Activated CD4-positive, alpha-beta T cell treated with anti-CD3 and anti-CD28 coated beads for 48 hours (primary cell): ENCODE results near the gene REV3L.
A peak's percentile ranks its signal among the peaks of the same experiment; 100 is the strongest.
"Not testable (repeated sequence)": the region's sequence is repeated elsewhere in the genome, so short reads cannot be mapped to it uniquely, and the experiment has no call there.

Experiments
- DNase-seq: peaks from one replicate; pipeline ENCODE4 v3.0.0-alpha.2; 2020

The REV3L gene

DNA sequence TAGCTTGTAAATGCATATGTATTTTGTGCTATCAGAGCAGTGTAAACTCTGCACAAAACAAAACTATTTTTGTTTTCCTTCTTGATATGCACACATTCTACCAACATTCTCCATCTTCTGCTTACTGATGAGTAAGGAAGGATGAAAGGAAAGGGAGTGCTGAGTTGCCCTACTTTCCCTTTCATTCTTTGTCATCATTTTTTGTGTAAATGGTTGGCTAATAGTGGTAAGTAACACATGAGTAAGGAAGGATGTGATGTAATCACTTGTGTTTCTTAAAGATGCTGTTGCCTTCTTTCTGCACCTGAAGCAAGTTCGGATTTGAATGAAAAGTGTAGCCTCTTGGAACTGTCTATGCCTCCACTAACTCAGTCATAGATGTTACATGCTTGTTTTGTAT lies 4.6 kb upstream of the REV3L start:
- DNase-seq, result no peak

DNA sequence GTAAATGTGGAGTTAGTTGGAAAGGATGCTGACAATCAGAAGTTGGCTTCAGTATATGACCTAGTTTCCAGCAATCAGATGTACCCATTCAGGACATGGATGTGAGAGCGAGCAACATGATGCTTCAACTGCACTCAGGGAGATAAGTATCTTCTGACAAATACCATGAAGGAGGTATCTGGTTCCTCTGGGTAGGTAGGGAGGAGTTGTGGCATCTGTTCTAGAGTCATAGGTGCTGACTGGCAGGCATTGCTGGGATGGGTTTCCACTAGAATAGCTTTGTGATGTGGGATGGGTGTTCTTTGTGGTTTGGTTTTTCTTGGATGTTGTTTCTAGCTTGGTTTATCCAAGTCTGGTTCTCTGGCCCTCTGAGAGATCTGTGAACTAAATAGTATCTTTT lies 3.9 kb upstream of the REV3L start:
- peak; percentile 26 for DNase-seq

DNA sequence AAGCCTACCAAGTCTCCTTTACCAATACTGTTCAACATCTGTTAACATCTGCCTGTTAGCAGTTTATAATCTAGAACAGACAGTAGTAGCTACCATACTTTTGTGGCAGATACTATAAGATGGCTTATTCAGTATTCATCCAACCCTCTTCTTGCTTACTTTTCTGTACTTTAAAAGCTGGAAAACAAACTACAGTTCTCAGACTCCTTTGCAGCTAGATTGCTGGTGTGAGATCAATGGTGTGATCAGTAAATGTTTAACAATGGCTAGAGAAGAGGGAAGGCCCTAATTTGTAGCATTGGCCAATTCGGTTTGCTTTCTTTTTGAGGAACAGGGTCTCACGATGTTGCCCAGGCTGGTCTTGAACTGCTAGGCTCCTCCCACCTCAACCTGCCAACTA lies 3.5 kb upstream of the REV3L start:
- DNase-seq, result no peak

DNA sequence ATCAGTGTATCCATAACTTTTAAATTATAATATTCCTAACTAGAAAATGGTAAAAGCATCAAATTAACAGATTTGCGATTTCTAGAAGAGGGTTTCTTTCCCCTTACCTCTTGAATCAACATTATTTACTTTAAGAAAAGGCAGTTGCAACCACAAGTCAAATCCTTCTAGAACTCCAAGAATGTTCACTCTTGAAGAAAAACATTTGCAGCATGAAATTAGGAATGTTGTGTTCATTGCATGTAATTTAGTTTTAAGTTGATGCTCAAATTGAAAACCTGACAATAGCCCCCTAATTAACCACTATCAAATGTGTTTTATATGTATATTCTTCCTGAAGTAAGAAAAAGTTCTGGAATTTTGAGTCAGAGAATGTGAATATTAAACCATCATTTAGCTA lies 2.3 kb upstream of the REV3L start:
- no peak for DNase-seq

DNA sequence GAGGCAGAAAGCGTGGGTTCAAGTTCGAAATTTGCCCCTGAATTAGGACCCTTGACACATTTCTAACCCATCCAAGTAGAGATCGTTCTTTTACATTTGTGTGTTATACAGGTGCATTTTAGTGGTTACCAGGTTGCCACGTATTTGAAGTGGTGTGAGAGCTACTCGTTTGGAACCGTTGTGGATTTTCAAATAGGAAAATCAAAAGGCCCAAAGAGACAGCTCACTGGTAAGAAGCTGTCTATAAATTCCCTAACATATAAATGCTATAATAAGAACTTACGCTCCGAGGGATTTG lies 1.6 kb upstream of the REV3L start:
- no peak for DNase-seq

DNA sequence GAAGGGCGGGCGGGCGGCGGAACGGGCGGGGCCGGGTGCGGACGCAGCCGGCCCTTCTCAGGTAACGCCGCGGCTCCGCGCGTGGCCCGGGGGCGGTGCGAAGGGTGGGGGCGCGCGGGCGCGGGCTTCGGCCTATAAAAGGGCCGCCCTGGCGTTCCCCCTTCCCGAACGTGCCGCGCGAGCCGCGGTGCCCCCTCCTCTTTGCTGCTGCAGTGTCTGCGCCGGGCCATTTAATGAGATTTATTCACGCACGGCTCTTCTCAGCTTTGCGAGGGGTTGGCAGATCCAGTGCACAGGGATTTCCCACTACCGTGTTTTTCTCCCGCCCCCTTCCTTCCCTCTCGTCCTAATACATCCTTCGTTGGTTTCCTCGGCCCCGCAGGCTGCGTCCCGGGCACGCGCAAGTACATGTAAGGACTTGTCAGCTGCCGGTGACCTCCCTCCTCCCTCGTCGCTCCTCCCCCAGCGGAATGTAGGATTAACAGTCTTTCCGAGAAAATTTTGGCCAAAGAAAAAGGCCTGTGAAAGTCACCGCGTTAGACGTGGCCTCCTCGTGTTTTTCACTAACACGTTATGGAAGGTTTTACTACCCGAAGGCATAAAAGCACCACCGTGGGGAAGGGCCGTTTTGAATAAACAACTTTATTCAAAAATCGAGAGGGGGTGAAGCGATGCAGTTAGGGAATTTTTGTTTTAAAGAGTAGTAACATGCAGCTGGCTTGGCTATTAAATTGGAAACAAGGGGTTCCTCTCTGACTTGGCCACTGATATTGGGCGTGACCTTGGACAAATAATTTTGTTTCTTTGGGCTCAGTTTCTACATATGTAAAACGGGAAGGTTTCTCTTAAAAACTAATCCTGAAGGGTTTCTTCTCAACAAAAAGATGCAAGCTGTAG lies 966 bp upstream of the REV3L start:
- DNase-seq, result peak; percentile 89

DNA sequence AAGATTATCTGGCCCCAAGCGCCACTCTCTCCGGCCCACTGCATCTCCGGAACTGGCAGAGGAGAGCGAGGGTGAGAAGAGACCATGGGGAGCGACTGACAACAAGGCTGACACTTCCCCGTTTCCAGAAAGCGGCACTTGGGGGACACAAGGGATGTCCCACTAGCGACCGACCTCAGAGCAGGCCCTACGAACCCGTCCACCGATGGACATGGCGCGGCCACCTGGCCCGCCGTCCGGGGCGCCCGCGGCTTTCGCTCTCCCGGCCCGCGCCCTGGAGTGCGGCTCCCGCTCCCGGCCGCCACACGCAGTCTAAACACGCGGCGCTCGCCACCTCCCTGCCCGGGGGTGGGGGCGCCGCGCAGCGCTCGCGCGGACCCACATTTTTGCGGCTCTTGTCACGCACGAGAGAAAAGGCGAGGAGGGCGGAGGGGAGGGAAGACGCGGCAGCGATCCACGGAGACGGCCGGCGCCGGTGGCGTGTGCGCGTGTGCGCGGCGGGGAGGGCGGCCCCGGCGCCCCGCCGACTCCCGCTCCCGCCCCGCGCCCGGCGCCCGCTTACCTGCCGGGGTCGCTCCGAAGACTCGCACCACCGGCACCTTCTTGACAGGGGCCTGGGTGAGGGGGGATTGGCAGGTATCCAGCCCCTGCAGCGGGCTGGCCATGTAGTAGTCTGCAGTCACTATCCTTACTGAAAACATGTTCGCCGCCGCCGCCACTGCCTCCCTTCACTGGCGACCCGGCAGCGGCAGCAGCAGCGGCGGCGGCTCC lies 645 bp downstream of the REV3L start:
- DNase-seq, result peak; percentile 57

DNA sequence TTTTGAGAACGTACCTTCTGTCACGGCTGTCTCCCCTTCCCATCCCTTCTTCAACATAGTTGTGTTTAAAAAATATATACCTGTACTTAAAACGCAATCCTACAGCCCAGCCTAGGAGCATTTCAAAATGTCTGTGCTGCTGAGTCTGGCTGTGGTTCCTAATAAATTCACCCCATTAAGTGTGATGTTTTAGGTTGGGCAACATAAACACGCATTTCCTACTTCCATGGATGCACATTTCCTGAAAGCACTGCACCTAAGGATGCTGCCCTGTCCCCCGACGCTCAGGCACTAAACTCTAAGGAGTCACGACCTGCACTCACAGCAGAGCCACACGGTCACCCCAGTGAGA lies 1.2 kb downstream of the REV3L start:
- no peak for DNase-seq

DNA sequence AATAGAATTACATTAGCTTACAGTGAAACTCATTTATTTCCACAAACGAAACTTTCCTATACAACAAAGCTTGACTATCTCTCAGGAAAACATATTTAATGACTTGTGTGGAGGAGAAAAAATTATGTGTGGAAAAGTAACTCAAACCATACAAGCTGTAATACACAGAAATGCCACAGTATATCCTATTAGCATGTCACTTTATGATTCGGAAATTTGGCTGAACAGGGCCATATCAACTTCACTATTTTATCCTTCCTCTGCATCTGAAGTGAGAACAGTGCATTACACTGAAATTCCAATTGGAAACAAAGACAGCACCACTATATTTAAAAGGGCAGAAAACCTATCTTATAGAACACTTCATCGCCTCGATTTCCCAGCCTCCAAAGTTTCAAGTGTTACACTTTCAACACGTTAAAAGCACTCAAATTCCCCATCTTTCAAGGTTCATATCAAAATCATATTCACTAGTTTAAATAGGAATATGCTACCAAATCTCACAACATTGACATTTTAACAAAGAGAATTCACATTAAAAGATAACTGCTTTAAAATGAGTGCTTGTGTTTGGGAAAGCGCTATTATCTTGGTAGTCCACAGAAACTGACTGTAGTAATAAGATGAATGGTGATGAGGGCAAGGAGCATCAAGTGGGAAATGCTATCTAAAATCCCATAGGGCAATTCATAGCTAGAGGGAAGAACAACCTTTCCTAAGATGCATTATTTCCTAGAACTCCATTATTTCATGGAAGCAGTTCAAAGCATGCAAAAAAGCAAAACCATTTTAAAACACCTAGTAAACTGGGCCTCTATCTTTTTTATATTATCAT lies 1.8 kb downstream of the REV3L start:
- no peak for DNase-seq

DNA sequence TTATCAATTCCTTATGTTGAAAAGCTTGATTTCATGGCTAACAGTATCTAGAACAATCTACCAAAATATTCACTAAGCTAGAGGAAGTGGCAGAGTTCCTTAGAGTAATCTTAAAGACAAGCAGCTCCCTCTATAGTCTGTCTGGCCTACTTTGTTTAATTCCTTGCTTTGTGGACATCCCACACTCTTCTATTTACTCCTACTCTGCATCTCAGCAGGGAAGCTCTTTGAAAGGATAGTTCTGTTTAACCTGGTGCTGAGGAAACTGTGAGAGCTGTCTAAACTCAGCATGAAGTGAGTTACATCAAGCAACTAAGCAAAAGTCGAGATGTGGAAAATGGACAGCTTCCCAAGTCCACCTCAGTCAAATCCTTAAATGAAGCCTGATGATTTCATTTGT lies 4.3 kb downstream of the REV3L start:
- no peak for DNase-seq

DNA sequence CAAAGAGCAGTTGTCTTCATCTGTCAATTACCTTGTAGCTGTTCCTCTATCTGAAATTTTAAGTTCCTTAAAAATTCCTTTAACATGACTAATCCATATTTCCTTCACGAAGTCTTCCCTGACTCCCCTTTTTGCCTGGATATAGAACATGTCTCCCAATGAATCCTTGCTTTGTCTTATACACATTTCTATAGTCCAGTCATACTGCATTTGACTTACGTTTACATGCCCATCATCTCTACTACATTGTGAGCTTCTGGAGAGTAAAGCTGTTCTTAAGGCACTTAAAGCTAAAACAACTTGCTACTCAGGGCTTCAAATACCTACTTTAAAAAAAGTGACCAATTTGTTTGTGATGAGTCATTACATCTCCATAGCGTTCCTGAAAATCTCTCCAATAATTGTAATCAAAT lies 4.9 kb downstream of the REV3L start:
- no peak for DNase-seq

DNA sequence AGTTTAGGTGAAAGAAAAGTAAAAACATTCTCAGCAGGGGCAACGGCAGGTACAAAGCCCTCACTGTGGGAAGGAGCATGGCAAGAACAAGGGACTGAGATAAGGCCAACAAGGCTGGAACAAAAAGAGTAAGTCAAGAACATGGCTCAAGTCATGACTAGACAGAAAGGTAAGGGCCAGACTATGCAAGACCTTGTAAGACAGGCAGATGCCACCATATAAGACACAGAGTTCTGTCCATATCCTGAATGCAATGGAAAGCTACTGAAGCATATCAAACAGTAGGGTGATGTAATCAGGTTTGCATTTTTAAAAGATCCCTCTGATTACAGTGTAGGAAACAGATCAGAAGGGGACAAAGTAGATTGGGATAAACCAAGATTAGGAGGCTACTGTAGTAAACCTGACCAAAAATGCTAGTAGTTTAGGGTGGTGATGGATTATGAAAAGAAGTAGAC lies 5.5 kb downstream of the REV3L start:
- no peak for DNase-seq

DNA sequence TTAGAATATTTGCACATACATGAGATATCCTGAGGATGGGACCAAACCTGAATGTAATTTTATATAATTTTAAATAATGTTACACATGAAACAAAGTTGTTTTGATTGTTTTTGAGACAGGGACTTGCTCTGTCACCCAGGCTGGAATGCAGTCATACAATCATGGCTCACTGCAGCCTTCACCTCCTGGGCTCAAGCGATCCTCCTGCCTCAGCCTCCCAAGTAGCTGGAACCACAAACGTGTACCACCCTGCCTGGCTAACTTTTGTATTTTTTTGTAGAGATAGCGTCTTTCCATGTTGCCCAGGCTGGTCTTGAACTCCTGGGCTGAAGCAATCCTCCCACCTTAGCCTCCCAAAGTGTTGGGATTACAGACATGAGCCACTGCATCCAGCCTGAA lies 7.0 kb downstream of the REV3L start:
- not testable (repeated sequence) for DNase-seq

DNA sequence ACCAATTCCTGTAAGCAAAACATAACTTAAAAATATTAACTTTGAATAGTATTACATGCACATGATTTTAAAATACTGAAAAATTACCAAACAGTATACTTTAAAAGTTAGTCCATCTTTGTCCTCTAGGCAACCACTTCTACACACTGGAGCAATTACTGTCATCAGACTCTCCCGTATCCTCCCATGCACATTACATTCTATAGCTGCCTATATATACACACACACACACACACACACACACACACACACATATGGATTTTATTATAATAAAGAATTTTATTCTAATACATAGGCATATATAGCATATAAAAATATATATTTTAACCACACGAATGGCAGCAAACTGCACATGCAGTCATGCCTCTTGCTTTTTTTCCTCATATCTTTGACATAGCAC lies 8.2 kb downstream of the REV3L start:
- no peak for DNase-seq

DNA sequence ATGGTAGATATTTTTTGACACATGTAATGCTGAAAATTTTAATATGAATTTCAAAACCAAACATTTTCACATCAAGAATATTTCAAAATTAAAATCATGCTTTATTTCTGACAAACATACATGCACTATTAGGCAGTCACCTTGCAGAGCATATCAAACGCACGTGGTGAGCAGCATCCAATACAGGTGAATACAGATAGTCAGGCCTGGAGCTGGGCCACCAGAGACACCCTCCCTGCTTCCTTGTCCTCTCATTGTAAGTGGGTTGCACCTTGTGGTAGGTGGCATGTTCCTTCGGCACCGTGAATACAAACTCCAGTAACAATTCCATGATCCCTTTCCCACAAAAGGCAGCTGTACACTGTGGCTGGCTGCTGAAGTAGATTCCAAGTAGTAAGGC lies 8.9 kb downstream of the REV3L start:
- DNase-seq, result no peak

DNA sequence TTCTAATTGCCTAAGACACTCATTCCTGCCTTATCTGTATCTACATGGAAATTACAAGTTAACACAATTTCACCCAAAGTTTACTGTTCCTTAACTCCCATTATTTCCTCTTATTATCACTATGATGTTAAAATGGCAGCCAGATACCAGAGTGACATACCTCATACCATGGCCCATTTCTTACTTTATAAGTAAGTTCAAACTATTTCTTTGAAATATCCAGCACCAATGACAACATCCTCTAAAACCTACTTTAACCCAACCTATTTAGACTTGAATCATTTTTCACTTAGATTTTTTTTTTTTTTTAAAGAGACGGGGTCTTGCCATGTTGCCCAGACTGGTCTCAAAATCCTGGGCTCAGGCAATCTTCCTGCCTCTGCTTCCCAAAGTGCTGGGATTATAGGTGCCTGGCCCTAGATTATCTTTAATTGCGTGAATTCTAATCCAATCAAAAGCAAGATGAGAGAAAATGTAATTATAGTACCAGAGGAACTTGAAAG lies 10.0 kb downstream of the REV3L start:
- no peak for DNase-seq

DNA sequence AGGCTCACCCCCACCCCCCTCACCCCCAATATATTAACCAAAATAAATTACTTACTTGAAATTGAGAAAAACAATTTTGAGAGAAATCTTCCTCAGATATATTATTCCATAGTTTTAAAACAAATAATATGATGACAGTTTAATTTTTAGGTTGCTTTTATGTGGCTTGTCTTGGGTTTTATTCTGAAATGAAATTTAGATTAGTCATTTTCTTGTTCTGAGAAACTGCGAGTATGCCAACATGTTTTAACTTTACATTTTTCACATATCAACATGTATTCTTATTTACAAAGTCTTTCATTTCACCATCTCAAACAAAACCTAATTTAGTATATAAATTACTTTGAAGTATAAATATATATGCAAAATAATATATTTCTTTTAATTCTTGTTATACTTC lies 11.1 kb downstream of the REV3L start:
- no peak for DNase-seq

DNA sequence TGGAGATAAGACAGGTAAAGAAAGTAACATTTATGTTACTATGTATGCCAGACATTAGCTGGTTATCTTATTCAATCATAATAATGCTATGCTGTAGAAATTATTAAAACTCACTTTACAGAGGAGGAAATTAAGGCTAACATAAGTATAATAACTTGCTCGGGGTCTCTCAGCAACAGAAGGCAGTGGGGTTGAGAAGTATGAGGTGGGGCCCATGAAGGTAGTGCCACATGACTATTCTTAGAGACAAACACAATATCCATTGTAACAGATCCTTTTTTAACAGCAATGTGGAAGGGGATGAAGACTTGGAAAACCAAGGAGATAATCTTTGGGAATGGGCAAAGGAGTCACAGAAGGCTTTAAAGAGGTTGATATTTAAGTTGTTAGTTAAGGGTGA lies 11.5 kb downstream of the REV3L start:
- DNase-seq, result no peak

DNA sequence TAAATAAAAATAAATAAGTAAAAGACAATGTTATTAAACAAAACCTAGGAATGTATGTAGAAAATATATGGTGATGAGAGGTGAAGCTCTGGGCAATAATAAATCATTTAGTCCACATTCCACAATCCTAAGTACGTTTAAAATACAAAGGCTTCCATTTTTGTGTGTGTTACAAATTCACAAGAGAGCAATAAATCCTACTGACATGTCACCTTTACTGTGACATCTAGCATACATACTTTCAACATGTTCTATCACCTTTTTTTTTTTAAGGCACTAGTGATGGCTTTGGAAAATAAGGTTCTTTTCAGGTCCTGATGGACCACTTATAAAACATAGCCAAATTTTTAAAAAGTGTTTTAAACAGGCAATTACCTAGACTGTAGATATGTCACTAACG lies 12.0 kb downstream of the REV3L start:
- DNase-seq, result no peak

DNA sequence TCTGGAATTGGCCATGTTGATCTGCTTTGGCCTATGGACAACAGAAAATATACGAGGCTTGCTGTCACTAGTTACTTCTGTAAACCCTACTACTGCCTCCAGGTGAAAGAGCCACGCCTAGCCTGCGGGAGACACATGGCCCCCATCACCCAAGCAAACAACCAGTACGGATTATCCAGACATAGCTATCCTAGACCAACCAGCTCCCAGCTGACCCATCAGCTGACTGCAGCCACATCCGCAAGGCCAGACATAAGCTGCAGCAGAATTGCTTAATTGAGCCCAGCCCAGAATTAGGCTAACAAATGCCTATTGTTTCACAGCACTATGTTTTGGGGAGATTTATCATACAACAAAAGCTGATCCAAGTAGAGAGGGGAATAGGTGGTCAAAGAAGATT lies 13.5 kb downstream of the REV3L start:
- no peak for DNase-seq

DNA sequence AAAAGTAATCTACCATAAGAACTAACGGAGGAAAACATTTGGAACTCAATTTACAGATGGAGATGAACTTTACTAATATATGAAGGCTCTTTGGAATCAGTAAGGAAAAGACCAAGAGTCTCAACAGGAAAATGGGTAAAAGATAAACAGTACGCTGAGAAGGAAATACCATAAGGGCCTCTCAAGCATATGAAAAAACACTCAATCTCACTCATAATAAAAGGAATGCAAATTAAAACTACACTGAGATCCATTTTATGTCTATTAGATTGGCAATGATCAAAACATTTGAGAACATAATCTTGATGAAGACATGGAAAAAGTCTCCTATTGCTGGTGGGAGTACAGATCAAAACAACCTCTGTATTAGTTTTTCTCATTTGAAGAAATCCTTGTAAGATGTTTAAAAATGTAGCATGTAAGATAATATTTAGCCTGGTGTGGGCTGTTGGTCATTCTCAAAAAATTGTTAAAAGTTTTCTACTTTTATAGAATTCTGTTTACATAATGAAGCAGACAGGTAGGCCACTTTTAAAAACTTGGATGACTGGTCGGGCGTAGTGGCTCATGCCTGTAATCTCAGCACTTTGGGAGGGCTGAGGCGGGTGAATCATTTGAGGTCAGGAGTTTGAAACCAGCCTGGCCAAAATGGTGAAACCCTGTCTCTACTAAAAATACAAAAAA lies 14.5 kb downstream of the REV3L start:
- peak; percentile 48 for DNase-seq

DNA sequence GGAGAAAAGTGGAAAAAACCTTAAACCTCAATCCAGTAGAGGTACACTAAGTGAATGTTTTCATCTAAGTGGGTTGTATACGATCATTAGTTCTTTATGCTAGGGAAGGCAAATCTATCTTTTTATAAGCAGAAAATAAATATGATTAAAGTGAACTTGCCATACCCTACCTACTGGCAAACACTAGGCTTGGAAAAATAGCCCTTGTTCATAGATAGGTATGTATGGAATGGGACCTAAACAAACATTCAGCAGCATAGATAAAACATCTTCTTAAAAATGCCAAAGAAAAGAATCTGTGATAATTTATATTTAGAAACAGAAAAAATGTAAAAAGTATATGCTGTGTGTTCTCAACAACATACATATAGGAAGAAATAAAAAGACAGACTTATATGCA lies 18.8 kb downstream of the REV3L start:
- no peak for DNase-seq
